GM12801 (cell line): ENCODE results near the gene NTSR1.

Source experiments
- TF ChIP-seq, protein P1 (sequence below): IDR thresholded peaks from one replicate; pipeline ENCODE4 v1.5.1; 2011; ENCODE audit warnings: control low read depth; ENCODE audit not compliant: insufficient read length; ENCODE audit errors: extremely low read depth

Gene NTSR1

DNA sequence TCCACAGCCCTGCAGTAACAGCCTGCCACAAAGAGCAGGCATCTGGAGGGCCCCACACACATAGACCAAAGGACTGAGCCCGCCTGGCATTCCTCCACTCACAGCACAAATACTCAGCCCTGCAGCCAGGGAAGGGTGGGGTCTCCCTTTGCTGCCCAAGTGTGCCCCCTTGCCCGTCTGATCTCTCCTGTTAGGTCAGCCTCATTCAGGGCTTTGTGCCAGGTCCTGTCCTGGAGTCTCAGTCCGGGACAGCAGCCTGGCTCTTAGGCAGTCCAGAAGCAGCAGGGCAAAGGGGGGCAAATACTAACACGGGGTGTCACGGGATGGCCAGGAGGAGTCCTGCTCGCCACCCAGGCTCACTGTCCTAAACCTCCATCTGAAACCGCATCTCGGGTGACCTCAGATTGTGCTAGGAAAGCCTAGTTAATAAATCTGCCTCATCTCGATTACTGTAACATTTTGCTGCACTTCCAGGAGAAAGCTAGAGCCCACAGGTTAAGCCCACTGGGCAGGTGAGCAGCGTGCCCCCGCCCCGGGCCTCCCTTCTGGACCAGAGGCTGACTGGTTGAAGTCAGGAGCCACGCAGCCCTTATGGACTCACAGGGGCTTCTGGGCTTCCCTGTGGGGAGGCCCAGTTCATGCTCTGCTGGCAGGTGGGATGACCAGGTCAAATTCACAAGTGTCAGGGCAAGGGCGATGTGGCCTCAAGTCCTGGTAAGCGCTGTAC lies 92.8 kb downstream of the NTSR1 start:
- TF ChIP-seq, protein P1, sequence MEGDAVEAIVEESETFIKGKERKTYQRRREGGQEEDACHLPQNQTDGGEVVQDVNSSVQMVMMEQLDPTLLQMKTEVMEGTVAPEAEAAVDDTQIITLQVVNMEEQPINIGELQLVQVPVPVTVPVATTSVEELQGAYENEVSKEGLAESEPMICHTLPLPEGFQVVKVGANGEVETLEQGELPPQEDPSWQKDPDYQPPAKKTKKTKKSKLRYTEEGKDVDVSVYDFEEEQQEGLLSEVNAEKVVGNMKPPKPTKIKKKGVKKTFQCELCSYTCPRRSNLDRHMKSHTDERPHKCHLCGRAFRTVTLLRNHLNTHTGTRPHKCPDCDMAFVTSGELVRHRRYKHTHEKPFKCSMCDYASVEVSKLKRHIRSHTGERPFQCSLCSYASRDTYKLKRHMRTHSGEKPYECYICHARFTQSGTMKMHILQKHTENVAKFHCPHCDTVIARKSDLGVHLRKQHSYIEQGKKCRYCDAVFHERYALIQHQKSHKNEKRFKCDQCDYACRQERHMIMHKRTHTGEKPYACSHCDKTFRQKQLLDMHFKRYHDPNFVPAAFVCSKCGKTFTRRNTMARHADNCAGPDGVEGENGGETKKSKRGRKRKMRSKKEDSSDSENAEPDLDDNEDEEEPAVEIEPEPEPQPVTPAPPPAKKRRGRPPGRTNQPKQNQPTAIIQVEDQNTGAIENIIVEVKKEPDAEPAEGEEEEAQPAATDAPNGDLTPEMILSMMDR = no peak

DNA sequence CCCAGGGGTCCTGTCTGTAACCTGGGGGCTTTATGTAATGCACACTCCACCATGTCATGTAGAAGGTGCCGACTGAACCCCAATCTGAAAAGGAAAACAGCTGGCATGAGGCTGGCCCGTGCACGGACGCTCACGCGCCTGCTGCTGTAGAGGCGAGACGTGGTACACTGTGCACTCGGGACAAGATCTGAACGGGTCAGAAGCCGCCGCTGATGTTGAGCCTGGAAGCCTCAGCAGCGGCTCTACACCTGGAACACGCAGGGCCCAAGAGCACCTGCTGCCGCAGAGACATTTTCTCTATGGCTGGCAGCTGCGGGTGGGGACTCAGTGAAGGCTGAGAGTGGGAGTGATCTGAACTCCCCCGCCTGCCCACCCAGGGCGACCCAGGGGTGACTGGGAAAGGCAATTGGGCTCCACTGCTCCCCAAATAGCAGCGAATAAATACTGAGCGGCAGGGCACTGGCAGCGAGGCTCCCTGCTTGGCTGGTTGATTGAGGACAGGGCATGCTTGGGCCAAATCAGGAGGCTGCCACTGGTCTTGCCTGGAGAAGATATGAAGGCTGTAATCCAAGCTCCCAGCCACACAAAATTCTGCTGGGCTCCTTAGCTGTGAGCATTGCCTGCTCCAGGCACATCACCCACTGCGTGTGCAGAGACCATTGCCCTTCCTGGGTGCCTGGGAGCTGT lies 93.5 kb downstream of the NTSR1 start:
- TF ChIP-seq, protein P1 = no peak

DNA sequence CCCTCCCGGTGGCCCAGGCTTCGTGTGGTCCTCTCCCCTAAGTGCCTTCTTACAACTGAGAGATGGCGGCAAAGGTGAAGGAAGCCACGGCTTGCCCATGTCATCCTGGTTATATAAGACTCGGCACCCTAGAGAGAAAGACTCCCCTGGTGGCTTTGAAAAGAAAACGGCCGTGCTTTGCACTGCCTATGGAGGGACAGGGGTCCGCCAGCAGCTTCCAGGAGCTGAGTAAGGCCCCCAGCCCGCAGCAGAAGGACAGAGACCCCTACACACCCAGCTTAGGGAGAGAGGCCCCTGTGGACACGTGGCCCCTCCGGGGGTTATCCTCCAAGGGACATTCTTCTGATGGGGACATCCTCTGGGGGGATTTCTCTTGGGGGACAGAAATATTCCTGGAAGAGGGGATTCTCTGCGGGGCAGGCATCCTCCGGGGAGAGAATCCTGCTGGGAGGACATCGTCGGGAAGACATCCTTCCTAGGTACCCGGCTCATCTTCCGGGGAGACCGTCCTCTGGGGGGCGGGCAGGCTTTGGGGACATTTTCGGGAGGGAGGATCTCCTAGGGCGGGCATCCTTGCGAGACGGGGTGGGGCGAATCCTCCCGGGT lies 95.5 kb downstream of the NTSR1 start:
- TF ChIP-seq, protein P1 = no peak

DNA sequence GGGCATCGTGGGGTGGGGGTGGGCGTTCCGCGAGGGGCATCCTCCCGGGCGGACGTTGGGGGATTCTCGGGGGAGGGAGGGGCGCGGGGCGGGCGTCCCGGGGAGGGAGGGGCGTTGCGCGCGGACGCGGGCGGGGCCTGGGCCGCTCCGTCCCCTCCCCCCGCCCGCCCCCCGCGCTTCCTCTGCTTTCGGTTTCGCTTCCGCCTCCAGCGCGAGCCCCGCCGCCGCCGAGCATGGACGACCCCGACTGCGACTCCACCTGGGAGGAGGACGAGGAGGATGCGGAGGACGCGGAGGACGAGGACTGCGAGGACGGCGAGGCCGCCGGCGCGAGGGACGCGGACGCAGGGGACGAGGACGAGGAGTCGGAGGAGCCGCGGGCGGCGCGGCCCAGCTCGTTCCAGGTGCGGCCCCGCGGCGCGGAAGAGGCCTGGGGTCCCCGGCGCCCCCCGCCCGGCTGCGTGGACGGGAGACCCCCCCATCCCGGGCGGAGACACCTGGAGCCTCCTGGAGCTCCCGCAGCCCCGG lies 96.1 kb downstream of the NTSR1 start, which contains the start of gene OGFR:
Gene OGFR (plus strand): TSS at position 209 of the 528 bp plus-strand sequence. CDS start 25 bp downstream, at position 234.
- TF ChIP-seq, protein P1 = no peak

DNA sequence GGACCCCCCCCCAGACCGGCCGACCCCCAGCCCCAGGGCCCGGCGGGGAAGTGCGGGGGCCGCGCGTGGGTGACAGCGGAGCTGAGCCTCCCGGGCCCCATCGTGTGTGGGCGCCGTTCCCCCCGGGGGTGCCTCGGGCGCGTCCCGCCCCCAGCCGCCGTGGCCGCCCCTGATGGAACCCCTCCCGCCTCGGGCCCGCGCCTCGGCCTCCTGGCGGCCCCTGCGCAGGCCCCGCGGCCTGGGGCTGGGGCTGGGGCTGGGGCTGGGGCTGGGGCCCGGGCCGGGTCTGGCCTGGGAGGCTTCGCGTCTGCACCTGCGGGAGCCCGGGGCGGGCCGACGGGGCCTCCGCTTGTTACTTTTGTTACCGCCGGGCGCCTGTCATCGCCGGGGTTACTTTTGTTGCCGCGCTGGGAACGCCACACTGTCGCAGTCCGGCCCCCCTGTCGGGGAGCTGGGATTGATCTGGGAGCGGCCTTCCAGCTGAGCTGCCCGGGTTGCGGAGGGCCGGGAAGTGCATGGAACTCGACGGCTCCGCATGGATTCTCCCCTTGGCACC lies 96.6 kb downstream of the NTSR1 start:
- TF ChIP-seq, protein P1 = no peak

DNA sequence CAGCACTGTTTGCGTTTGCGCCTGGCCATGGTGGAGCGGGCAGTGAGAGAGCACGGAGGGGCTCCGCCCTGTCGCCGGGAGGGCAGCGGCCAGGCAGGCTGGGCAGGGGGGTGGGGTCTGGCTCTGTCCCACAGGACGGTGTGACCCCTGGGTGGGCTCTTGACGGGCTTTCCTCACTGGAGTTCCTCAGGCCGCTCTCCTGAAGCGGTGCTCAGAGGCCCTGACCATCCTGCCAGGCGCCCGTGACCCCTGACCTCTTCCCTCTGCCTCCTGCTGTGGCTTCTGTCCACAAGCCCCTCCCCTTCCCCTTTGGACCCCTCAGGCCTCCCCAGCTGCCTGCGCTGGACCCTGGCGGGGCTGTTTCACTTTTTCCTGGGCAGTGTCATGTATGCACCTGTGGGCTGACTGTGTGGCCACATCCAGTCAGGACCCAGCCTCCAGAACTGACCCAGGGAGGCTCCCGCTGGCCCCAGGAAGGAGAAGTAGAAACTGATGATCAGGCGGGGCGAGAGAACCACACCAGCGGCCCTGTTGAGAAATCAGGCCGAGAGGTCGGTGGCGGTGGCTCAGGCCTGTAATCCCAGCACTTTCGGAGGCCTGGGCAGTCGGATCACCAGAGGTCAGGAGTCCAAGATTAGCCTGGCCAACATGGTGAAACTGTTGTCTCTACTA lies 97.2 kb downstream of the NTSR1 start:
- TF ChIP-seq, protein P1 = no peak
